ENCODE results near the gene NEDD9.

DNA sequence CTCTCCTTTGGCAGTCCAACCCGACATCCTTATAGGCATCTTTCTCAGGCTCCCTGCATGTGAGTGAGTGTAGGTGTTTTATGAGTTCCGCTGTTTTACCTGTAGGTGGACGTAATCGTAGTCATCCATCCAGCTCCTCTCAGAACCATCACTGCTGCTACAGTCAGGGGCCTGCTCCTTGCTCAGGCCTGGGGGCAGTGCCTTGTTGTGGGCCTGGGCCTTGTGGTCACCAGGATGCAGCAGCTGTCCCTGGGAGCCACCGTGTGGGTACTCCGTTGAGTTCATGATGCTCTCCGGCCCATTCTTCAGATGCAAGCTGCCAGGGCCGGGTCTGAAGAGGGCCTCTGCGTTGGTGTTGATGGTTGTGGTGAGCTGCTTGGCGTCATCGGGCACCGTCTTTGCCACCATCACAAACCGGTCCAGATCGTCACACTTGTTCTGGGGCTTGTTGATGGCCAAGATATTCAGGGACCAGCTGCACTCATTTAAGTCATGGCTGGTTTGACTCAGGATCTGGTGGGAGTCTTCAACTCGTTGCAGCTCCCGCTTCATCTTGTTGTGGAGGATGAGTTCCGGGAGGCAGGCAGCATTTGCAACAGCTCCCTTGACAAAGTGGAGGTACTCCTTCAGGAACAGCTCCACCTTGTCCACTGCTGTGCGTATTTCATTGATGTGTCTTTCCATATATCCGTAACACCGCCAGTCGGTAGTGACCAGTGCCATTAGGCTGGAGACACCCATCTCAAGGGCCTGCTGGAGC, 42.4 kb downstream of the NEDD9 start:
- no peak for TF ChIP-seq ZBTB4 (CRISPR knock-in tag; IDR thresholded peaks at IDR 0.05; ENCODE audit: borderline replicate concordance)
- TF ChIP-seq, protein P1, sequence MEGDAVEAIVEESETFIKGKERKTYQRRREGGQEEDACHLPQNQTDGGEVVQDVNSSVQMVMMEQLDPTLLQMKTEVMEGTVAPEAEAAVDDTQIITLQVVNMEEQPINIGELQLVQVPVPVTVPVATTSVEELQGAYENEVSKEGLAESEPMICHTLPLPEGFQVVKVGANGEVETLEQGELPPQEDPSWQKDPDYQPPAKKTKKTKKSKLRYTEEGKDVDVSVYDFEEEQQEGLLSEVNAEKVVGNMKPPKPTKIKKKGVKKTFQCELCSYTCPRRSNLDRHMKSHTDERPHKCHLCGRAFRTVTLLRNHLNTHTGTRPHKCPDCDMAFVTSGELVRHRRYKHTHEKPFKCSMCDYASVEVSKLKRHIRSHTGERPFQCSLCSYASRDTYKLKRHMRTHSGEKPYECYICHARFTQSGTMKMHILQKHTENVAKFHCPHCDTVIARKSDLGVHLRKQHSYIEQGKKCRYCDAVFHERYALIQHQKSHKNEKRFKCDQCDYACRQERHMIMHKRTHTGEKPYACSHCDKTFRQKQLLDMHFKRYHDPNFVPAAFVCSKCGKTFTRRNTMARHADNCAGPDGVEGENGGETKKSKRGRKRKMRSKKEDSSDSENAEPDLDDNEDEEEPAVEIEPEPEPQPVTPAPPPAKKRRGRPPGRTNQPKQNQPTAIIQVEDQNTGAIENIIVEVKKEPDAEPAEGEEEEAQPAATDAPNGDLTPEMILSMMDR (CRISPR knock-in tag; IDR thresholded peaks at IDR 0.05) = no peak
- TF ChIP-seq, protein P2, sequence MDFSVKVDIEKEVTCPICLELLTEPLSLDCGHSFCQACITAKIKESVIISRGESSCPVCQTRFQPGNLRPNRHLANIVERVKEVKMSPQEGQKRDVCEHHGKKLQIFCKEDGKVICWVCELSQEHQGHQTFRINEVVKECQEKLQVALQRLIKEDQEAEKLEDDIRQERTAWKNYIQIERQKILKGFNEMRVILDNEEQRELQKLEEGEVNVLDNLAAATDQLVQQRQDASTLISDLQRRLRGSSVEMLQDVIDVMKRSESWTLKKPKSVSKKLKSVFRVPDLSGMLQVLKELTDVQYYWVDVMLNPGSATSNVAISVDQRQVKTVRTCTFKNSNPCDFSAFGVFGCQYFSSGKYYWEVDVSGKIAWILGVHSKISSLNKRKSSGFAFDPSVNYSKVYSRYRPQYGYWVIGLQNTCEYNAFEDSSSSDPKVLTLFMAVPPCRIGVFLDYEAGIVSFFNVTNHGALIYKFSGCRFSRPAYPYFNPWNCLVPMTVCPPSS (IDR thresholded peaks at IDR 0.05) = no peak
- no peak for TF ChIP-seq HDAC6 (IDR thresholded peaks at IDR 0.05; ENCODE audit: low read depth, low read length)
- no peak for TF ChIP-seq RCOR2 (CRISPR knock-in tag; IDR thresholded peaks at IDR 0.05)
- TF ChIP-seq, protein P3, sequence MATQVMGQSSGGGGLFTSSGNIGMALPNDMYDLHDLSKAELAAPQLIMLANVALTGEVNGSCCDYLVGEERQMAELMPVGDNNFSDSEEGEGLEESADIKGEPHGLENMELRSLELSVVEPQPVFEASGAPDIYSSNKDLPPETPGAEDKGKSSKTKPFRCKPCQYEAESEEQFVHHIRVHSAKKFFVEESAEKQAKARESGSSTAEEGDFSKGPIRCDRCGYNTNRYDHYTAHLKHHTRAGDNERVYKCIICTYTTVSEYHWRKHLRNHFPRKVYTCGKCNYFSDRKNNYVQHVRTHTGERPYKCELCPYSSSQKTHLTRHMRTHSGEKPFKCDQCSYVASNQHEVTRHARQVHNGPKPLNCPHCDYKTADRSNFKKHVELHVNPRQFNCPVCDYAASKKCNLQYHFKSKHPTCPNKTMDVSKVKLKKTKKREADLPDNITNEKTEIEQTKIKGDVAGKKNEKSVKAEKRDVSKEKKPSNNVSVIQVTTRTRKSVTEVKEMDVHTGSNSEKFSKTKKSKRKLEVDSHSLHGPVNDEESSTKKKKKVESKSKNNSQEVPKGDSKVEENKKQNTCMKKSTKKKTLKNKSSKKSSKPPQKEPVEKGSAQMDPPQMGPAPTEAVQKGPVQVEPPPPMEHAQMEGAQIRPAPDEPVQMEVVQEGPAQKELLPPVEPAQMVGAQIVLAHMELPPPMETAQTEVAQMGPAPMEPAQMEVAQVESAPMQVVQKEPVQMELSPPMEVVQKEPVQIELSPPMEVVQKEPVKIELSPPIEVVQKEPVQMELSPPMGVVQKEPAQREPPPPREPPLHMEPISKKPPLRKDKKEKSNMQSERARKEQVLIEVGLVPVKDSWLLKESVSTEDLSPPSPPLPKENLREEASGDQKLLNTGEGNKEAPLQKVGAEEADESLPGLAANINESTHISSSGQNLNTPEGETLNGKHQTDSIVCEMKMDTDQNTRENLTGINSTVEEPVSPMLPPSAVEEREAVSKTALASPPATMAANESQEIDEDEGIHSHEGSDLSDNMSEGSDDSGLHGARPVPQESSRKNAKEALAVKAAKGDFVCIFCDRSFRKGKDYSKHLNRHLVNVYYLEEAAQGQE (IDR thresholded peaks at IDR 0.05; ENCODE audit: borderline replicate concordance in 1 of 2, low read depth in 1 of 2, low read length in 2 of 2) = no peak

Data from HepG2 (cell line).